HFFc6 (cell line): ENCODE results near the gene TRPV2. TPM values are rescaled to one million over a fixed set of nuclear protein-coding genes. Genes with fewer than 3 reads are reported as not detected.

Source experiments
- DNase-seq: peaks from one replicate; pipeline ENCODE4 v3.0.0-alpha.2; 2018
- H3K27ac Mint-ChIP-seq: 2 replicates; pipeline ENCODE4 v1.8.0; 2020; ENCODE audit warnings: mild to moderate bottlenecking, mixed read lengths
- H3K27me3 Mint-ChIP-seq: 2 replicates; pipeline ENCODE4 v1.8.0; 2021; ENCODE audit warnings: mild to moderate bottlenecking, moderate library complexity, mixed read lengths; ENCODE audit not compliant: insufficient read depth
- H3K36me3 Mint-ChIP-seq: 2 replicates; pipeline ENCODE4 v1.8.0; 2021; ENCODE audit warnings: low read depth, mixed read lengths
- H3K4me1 Mint-ChIP-seq: 2 replicates; pipeline ENCODE4 v1.8.0; 2020; ENCODE audit warnings: low read depth, mixed read lengths
- H3K4me3 Mint-ChIP-seq: 2 replicates; pipeline ENCODE4 v1.8.0; 2020; ENCODE audit warnings: mild to moderate bottlenecking, moderate library complexity, mixed read lengths
- H3K9me3 Mint-ChIP-seq: 2 replicates; pipeline ENCODE4 v1.8.0; 2020; ENCODE audit warnings: mild to moderate bottlenecking, mixed read lengths
- total RNA-seq, 6 experiments: library from RNA; stranded (reverse); fragmentation: NEBNext Ultra II Directional; extraction: Animal tissue kit (Norgen Biotek cat#: 25700); gene quantifications; 2 replicates in 1 of 6; 3 replicates in 5 of 6; pipeline ENCODE4 v1.2.3, GENCODE V29; 2021
- TF ChIP-seq, protein P1 (sequence below): fragments of 200-600 bp; sonication (generic); IDR thresholded peaks from 2 replicates; pipeline ENCODE4 v1.5.0; 2021; ENCODE audit warnings: antibody characterized with exemption, mild to moderate bottlenecking

The TRPV2 gene
- total RNA-seq, 6 experiments from 2014 or later, result 2.9 to 19.5 (median 18.1) TPM

DNA sequence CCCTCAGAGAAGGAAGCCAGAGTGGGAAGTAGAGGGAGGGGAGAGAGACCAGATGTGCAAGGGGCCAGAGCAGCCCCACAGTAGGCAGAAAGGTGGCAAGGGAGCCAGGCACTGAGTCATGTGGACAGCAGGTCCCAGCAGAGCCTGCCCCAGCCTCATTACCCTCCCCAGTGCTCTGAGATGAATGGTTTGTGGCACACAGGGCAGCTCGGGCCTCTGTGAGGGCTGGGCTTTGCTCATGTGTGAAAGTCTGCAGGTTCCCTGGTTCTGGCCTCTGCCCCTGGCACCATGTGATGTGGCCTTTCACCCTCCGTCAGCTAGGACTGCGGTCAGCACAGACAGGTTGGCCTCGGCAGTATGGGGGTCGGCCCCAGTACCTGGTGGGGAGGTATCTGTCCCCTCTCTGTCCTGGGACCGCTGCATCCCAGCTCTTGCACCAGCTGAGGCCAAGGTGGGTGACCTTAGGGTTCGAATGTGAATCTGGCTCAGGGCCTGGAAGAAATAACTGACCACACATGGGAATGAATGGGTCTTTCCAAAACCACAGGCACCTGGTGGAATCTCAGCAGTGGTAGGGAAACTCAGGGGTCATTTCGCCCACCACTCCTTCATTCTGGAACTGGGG is 67.8 kb downstream of the TRPV2 start:
- no peaks in the 10 kb centered on the region for H3K9me3 Mint-ChIP-seq
- H3K4me1 Mint-ChIP-seq, result peaks cover 31% of the 10 kb centered on the region
- H3K27me3 Mint-ChIP-seq, result peaks cover 2% of the 10 kb centered on the region
- no peak overlapping the region for H3K27ac Mint-ChIP-seq
- no peak overlapping the region for H3K4me3 Mint-ChIP-seq
- H3K36me3 Mint-ChIP-seq, result no peaks in the 10 kb centered on the region
- TF ChIP-seq, protein P1, sequence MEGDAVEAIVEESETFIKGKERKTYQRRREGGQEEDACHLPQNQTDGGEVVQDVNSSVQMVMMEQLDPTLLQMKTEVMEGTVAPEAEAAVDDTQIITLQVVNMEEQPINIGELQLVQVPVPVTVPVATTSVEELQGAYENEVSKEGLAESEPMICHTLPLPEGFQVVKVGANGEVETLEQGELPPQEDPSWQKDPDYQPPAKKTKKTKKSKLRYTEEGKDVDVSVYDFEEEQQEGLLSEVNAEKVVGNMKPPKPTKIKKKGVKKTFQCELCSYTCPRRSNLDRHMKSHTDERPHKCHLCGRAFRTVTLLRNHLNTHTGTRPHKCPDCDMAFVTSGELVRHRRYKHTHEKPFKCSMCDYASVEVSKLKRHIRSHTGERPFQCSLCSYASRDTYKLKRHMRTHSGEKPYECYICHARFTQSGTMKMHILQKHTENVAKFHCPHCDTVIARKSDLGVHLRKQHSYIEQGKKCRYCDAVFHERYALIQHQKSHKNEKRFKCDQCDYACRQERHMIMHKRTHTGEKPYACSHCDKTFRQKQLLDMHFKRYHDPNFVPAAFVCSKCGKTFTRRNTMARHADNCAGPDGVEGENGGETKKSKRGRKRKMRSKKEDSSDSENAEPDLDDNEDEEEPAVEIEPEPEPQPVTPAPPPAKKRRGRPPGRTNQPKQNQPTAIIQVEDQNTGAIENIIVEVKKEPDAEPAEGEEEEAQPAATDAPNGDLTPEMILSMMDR, result no peak
- no peak for DNase-seq

DNA sequence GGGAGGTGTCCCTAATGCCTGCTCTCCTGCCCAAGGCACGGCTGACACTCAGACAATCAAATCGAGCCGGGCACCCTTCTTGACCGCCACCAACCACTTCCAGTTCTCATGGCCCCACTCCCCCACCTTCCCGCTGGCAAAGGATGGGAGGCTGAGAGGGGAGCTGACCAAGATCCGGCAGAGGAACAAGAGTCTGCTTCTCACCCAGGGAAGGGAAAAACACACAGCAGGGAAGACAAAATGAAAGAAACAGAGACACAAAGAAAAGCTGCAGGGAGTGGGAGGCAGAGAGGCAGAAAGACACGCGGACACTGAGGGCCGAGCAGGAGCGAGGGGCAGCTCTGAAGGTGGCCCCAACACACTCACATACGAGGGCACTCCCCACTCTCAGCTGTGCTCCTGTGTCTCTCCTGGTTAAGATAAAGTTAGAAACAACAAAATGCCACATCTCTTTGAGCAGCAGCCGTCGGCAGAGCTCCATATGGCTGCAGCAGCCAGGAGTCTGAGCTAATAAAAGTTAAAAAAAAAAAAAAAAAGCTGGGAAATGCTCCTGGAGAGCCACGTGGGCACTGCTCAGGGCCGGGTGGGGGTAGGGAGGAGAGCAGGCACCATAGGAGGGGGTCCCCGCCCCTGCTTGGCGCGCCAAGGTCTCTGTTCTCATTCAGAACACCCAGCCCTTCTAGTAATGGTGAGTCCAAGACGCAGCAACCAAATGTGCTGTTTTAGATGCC is 69.2 kb downstream of the TRPV2 start:
- Mint-ChIP-seq H3K9me3 (no peaks in the 10 kb centered on the region), H3K4me3 (peak overlapping the region; percentile 6; the same call in 1 of the 2 replicates), H3K4me1 (peaks cover 18% of the 10 kb centered on the region), H3K27me3 (peaks cover 2% of the 10 kb centered on the region), H3K27ac (peak overlapping the region; percentile 14; the same call in 1 of the 2 replicates), H3K36me3 (no peaks in the 10 kb centered on the region)
- DNase-seq, result no peak
- TF ChIP-seq, protein P1, result no peak

Other genes starting within 250 kb of the TRPV2 start
- gene NCOR1, start 200.0 kb upstream of the TRPV2 start, total RNA-seq, result 100 to 1,000 TPM; 103 to 115 (median 111) TPM
- 10 to 100 TPM; 12.0 to 15.5 (median 14.9) TPM for gene PIGL, start 198.4 kb upstream of the TRPV2 start, total RNA-seq
- 10 to 100 TPM; 12.2 to 22.4 (median 15.2) TPM for gene CENPV, start 62.1 kb upstream of the TRPV2 start, total RNA-seq
- 1,000 to 10,000 TPM; 1,553 to 1,785 (median 1,678) TPM for gene UBB, start 34.5 kb upstream of the TRPV2 start, total RNA-seq
- gene LRRC75A, start 76.6 kb downstream of the TRPV2 start, total RNA-seq, result under 1 TPM; 0.14 to 0.57 (median 0.27) TPM
- 10 to 100 TPM in 1 of 6 experiments, 1 to 10 TPM in 5; 6.5 to 11.1 (median 8.6) TPM for gene ZNF287, start 153.6 kb downstream of the TRPV2 start, total RNA-seq
- 1 to 10 TPM; 2.6 to 3.6 (median 2.9) TPM for gene ZNF624, start 238.3 kb downstream of the TRPV2 start, total RNA-seq